Mucosa of descending colon (tissue), 3 donors: ENCODE measurements around the gene FOLR3. TPM values are rescaled to one million over a fixed set of nuclear protein-coding genes. Genes with fewer than 3 reads are reported as not detected.

Experiments used
- ATAC-seq: fragments of 200-7000 bp; cut with Tn5 transposase; one replicate; pipeline ENCODE4 v1.9.1; 2020; ENCODE audit warnings: mild to moderate bottlenecking, moderate library complexity
- DNase-seq, 3 donors: peaks; one replicate each; pipeline ENCODE4 v3.0.0-alpha.2; 2020
- H3K36me3 ChIP-seq: fragments of 200-600 bp; one replicate; pipeline ENCODE4 v1.8.0; 2021; ENCODE audit warnings: low read depth, mild to moderate bottlenecking
- H3K4me1 ChIP-seq: fragments of 200-600 bp; one replicate; pipeline ENCODE4 v1.8.0; 2021; ENCODE audit warnings: low read depth, mild to moderate bottlenecking
- H3K4me3 ChIP-seq: fragments of 200-600 bp; one replicate; pipeline ENCODE4 v1.8.0; 2021; ENCODE audit warnings: mild to moderate bottlenecking
- H3K9me3 ChIP-seq: fragments of 200-600 bp; one replicate; pipeline ENCODE4 v1.8.0; 2021; ENCODE audit warnings: mild to moderate bottlenecking
- CTCF ChIP-seq: fragments of 200-600 bp; IDR thresholded peaks from one replicate; pipeline ENCODE4 v1.8.0; 2022; ENCODE audit warnings: antibody characterized with exemption, mild to moderate bottlenecking
- intact Hi-C, 2 donors: fragments of 100-400 bp; cut with DNase I in 1 of 2; cut with micrococcal nuclease in 1 of 2; formaldehyde crosslinking; loops; one replicate each; pipeline versions ENCODE4 v1.11.0 to v1.11.1; 2022; cut with DNase I, micrococcal nuclease
- total RNA-seq, 3 donors: library from RNA; stranded (reverse); fragmentation: NEBNext Ultra II Directional in 2 of 3; extraction: Animal tissue kit (Norgen Biotek cat#: 25700) in 2 of 3; gene quantifications; one replicate each; pipeline versions ENCODE4 v1.2.1 to v1.2.4, GENCODE V29; 2021 to 2023
- donor health status: DM: no; HTN: no; CAD: no; lungs with moderate emphysema.
- donor health status: DM: no; HTN: no; CAD: no.
- donor health status: DM: no; HTN: yes; CAD: no.

FOLR3 gene
- total RNA-seq, 3 donors from 2014 or later: not detected

- ATAC-seq (no peak), DNase-seq (no peak)
- Histone ChIP-seq H3K36me3 (no peaks in the 10 kb centered on the region), H3K4me1 (no peaks in the 10 kb centered on the region), H3K9me3 (no peaks in the 10 kb centered on the region), H3K4me3 (no peak overlapping the region)
- intact Hi-C loops: no loop called here
- no peak for TF ChIP-seq CTCF
Measured at GRCh38 chr11:72188267-72188666, 52.7 kb downstream of the FOLR3 start.

Other genes with a start within 250 kb of the FOLR3 start
- 10 to 100 TPM; 11.7 to 18.0 (median 12.7) TPM for gene XNDC1N, start 207.1 kb upstream of the FOLR3 start, total RNA-seq
- 10 to 100 TPM; 37.0 to 41.0 (median 37.4) TPM for gene RNF121, start 206.7 kb upstream of the FOLR3 start, total RNA-seq
- 10 to 100 TPM in 2 of 3 donors, 1 to 10 TPM in 1; 7.6 to 14.5 (median 13.7) TPM for gene IL18BP, start 136.8 kb upstream of the FOLR3 start, total RNA-seq
- gene NUMA1, start 55.2 kb upstream of the FOLR3 start, total RNA-seq: 100 to 1,000 TPM; 173 to 301 (median 248) TPM
- 1 to 10 TPM; 7.5 to 9.4 (median 9.4) TPM for gene LRRC51, start 54.9 kb upstream of the FOLR3 start, total RNA-seq
- gene LAMTOR1, start 32.4 kb upstream of the FOLR3 start, total RNA-seq: 100 to 1,000 TPM in 2 of 3 donors, 10 to 100 TPM in 1; 82.0 to 114 (median 107) TPM
- under 1 TPM in 1 of 3 donors, not detected in 2; 0.39 TPM for gene TOMT, start 29.8 kb upstream of the FOLR3 start, total RNA-seq
- 10 to 100 TPM; 37.9 to 52.1 (median 39.0) TPM for gene ANAPC15, start 23.0 kb upstream of the FOLR3 start, total RNA-seq
- not detected for gene FOLR1, start 56.4 kb downstream of the FOLR3 start, total RNA-seq
- 10 to 100 TPM in 2 of 3 donors, 1 to 10 TPM in 1; 3.2 to 29.4 (median 13.8) TPM for gene FOLR2, start 81.1 kb downstream of the FOLR3 start, total RNA-seq
- gene INPPL1, start 89.0 kb downstream of the FOLR3 start, total RNA-seq: 100 to 1,000 TPM; 122 to 205 (median 151) TPM
- 1 to 10 TPM in 1 of 3 donors, under 1 TPM in 2; 0.55 to 2.6 (median 0.60) TPM for gene PHOX2A, start 108.5 kb downstream of the FOLR3 start, total RNA-seq